ENCODE results near the gene PTPN14. TPM values are rescaled to one million over a fixed set of nuclear protein-coding genes. Genes with fewer than 3 reads are reported as not detected.

PTPN14 gene
- total RNA-seq, 1 donor from 2014 or later = 25.1 TPM

DNA sequence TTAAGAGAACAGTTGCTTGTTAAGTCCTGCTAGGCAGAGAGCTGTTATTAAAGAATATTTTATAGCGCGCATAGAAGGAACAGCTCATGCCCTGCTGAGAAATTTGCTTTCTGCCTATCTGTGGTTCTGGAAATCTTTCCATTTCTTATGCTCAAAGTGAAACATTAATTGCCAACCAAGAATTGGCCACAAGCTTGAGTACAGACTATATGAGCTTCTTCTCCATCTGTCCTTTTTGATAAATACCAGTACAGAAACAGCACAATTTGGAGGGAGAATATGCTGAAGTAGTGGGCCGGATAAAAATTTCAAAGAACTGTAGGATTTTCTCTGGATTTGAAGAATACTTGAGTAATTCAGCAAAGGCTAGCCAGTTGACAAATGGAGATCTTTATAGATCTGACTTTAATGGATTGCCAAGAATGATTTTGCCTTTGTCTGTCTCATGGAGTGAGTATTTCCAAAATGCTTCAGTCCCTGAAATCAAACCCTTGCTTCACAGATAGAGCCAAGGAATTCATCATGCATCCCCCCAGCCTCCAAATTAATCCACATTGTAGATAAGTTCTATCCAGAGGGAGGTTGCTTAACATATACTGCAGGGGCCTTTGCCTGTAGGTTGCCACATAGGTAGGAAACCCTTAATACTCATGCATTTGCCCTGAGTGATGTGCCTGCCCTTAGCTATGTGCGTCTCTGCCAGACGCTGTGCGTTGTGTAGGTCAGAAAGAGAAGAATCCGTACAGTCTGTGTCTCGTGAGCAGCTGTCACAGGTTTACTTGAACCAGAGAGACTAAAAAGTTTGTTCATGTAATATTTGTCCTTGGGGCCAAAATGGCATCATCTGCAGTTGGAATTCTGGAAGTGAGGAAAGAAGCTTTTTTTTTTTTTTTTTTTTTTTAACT, 226.3 kb downstream of the PTPN14 start:
- intact Hi-C loops (cut with DNase I) = no loop called here
- DNase-seq = no peak
- no peak for ATAC-seq (ENCODE audit: poor library complexity)

DNA sequence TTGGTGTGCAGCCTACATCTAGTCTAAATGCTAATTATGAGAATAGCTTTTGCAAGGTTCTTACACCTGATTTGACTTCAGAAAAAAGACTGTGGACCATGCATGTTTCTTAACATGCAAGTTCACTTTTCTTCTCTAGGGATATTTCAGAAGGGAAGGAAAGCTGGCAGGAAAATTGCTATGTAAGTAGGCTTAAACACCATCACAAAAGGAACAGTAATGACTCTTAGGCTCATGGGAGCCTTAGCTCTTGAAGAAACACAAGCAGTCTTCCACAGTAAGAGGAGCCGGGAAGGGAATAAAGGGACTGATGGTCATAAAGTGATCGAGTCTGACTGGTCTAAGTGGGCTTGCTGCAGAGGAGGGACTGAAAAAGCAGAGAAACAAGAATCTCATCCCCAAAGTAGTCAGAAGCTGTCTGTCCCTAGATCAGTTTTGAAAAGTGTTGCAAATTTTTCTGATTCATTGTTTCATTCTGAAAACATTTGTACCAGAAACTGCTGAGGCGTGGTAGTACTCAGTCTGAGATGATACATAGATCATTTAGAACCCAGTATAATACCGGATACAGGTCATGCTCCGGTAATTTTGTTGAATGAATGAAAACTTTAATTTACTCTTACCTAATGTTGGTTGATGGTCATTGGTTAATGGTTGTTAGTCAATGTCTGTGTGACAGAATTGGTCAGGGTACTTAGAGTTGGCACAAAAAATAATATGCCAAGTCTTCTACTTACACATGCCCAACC, 229.5 kb downstream of the PTPN14 start:
- ATAC-seq (ENCODE audit: poor library complexity) = no peak
- no peak for DNase-seq
- intact Hi-C loops (cut with DNase I) = no loop called here

DNA sequence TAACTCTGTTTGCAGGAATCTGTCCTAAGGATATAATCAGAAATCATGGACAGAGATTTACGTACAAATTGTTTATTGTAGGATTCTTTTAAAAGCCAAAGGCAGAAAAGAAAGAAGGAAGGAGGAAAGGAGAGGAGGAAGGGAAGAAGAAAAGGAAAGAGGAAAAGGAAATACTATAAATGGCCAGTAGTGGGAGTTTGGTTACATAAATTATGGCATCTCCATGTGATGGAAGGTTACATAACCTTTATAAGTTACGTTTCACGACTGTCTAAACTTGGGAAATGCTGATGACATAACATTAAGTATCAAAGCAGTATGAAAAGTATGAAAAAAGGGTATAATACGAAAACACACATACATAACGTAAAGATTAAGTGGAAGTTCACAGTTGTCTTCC, 231.5 kb downstream of the PTPN14 start:
- DNase-seq = no peak
- intact Hi-C loops (cut with DNase I) = no loop called here
- ATAC-seq (ENCODE audit: poor library complexity) = no peak

DNA sequence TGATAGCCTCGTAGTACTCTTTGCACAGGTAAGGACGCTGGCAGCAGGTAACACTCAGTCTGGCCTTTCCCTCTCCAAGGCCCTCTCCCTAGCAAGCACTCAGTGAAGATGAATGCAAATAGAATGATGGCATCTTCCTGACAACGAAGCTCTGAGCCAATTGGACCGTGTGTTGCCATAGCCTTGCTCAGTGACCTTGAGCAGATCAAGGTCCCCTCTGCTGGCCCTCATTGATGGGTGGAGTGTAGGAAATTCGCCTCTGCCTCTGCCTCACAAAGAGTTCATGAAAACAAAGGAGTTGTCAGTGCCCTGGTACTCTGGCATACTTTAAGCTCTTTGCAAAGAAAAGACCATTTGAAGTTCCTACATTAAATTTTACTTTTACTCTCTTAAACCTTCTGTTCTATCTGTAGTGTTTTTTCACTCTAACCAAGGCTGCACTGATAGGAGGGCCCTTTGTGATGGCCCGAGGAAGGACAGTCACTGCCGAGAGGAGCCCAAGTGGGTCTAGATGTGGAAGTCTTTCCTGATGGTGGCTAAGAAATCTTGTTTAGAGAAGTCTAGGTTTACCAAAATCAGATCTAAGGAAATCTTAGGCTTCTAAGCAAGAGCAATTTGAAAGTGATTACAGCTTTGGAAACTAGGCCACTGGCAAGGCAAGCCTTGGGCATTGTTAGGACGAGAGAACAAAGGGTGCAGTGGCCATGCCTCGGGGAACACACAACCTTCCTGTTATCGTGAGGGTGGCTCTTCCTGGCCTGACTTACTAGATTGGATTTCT, 232.3 kb downstream of the PTPN14 start:
- DNase-seq = no peak
- ATAC-seq (ENCODE audit: poor library complexity) = no peak

GRCh38 chr1:214318356-214318755, 233.0 kb downstream of the PTPN14 start:
- ATAC-seq (ENCODE audit: poor library complexity) = no peak
- DNase-seq = no peak

More for the DNA sequence above, 232.3 kb downstream of the PTPN14 start:
- intact Hi-C loops (cut with DNase I) = no loop called here

GRCh38 chr1:214317734-214318133, 233.7 kb downstream of the PTPN14 start:
- intact Hi-C loops (cut with DNase I) = no loop called here
- no peak for DNase-seq
- ATAC-seq (ENCODE audit: poor library complexity) = no peak

More at GRCh38 chr1:214318356-214318755, 233.0 kb downstream of the PTPN14 start:
- intact Hi-C loops (cut with DNase I) = no loop called here

DNA sequence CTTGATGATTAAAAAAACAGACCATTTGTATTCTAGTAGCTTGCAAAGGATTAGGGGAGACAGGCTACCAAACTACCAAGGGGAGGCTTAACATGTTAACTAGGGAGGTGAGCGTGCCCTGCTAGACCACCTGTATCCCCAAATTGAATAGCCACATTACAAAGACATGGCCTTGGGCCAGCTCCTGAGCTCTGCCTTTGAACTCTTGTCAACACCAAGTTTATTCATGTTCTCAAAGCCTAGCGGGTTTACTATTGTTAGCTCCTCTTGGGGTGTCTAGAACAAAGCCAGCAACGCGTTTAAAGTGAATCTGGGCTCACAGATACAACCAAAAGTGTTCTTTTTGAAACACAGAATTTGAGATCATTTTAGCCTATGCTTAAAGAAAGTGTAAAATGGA, 234.1 kb downstream of the PTPN14 start:
- ATAC-seq (ENCODE audit: poor library complexity) (peak; percentile 48), DNase-seq (no peak)
- intact Hi-C loops (cut with DNase I) = no loop called here

GRCh38 chr1:214316593-214316992, 234.8 kb downstream of the PTPN14 start:
- ATAC-seq (ENCODE audit: poor library complexity) = peak; percentile 81
- intact Hi-C loops (cut with DNase I) = no loop called here
- DNase-seq = no peak

- intact Hi-C loops (cut with DNase I) = no loop called here
- no peak for DNase-seq
- no peak for ATAC-seq (ENCODE audit: poor library complexity)
Measured at GRCh38 chr1:214314178-214314843, 237.1 kb downstream of the PTPN14 start.

- intact Hi-C loops (cut with DNase I) = no loop called here
- DNase-seq (no peak), ATAC-seq (ENCODE audit: poor library complexity) (peak; percentile 45)
Measured at GRCh38 chr1:214312530-214313051, 238.8 kb downstream of the PTPN14 start.

GRCh38 chr1:214310777-214311690, 240.4 kb downstream of the PTPN14 start:
- DNase-seq = no peak
- no peak for ATAC-seq (ENCODE audit: poor library complexity)
- intact Hi-C loops (cut with DNase I) = no loop called here

DNA sequence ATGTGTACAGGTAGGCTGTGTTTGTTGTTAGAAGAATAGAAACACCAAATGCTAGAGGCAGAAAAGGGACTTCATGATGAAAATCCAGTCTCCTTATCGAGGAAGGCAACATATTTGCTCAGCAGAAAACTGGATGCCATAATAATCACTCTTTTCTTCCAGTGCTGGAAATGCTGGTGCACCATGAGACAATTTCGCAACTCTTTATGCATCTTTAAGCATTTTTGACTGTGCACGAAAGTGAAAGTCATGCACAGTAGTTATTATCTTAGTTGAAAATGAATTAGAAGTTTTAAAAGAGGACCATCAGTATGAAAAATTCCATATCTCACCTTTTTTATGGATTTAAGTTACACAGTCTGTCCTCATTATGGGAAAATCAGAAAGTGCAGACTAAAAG, 241.4 kb downstream of the PTPN14 start:
- no peak for DNase-seq
- ATAC-seq (ENCODE audit: poor library complexity) = no peak
- intact Hi-C loops (cut with DNase I) = no loop called here

- DNase-seq (no peak), ATAC-seq (ENCODE audit: poor library complexity) (no peak)
- intact Hi-C loops (cut with DNase I) = no loop called here
Measured at GRCh38 chr1:214306269-214306668, 245.1 kb downstream of the PTPN14 start.

DNA sequence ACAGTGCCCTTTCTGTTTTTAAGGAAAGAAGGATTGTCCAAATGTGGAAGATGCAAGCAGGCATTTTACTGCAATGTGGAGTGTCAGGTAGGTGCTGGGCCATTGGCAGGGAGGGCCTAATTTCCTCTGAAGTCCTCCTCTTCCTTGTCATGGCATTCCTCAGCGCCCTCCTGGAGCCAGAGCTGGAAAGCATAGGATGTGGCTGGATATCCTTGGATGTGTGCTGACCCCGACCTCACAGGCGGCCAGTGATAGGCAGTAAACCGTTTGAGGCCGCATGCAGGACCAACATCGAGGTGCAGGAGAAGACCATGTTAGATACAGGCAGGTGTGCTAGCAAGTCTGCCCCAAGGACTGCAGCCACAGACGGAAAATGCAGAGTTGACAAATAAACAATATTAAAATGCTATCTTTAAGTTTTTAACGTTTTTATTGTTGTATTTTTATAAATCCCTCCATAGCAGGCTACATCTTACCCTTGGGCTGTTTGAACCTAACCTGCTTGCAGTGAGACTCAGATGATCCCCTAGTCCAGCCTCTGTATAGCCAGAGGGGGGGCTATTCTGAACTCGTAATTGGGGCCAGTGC, 246.1 kb downstream of the PTPN14 start:
- intact Hi-C loops (cut with DNase I) = no loop called here
- DNase-seq (no peak), ATAC-seq (ENCODE audit: poor library complexity) (no peak)

DNA sequence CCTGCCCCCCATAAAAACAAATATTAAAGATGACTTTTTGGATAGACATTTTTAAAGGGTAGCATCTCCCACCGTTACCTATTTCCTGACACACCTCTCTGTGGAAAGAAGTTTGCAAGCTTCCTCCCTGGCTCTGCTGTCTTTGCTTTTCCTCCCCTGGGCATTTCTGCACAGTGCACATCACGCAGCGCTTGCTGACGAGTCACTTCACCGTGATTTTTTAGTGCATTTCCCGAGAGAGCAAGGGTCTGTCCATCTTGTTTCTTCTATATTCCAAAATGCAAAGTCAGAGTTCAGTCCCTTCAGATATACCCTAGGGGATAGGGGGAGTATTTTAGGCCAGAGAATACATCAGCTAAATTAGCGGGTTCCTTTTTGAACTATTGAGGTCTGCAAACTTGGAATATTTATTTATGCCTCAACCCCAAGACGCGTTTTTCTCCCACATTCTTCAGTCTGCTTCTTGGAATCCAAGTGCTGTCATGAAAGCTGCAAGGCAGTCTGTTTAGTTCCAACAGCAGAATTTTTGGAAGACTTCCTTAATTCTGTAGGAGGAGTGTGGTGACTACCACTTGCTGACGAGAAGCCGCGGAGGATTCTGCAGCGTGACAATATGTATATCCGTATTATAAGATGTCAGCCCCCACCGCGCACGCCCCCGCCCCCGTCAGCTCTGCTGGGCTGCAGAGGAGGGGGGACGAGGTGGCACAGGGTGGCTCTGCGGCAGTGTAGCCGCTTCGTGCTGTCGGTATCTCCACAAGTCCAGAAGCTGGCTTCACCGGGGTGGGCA, 248.1 kb downstream of the PTPN14 start:
- ATAC-seq (ENCODE audit: poor library complexity) (peak; percentile 26), DNase-seq (no peak)
- intact Hi-C loops (cut with DNase I) = no loop called here

GRCh38 chr1:214301526-214301925, 249.9 kb downstream of the PTPN14 start:
- intact Hi-C loops (cut with DNase I) = no loop called here
- ATAC-seq (ENCODE audit: poor library complexity) = no peak
- no peak for DNase-seq
